Measurements from ENCODE around the gene NPC1. TPM values are rescaled to one million over a fixed set of nuclear protein-coding genes. Genes with fewer than 3 reads are reported as not detected.
"Not testable (repeated sequence)": the region's sequence is repeated elsewhere in the genome, so short reads cannot be mapped to it uniquely, and the experiment has no call there.

Gene NPC1
- total RNA-seq, 1 experiment from 2014 or later = 51.6 TPM

DNA sequence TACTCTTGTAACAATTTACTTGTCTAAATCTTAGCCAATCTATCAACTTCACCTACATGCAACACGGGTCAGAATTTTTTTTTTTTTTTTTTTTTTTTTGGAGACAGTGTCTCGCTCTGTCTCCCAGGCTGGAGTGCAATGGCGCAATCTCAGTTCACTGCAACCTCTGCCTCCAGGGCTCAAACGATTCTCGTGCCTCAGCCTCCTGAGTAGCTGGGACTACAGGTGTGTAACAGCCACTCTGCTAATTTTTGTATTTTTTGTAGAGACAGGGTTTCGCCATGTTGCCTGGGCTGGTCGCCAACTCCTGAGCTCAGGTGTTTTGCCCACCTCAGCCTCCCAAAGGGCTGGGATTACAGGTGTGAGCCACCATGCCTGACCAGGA is 26.8 kb upstream of the NPC1 start:
- BruUV-seq (replicated peaks); RAD21 ChIA-PET (ENCODE audit: low non-redundant PET in 1 of 2, low total read pairs in 2 of 2, uncharacterized antibody in 2 of 2, unreplicated experiment in 2 of 2); DNase-seq (ENCODE audit: low read depth, low spot score); H3K79me2 ChIP-seq (ENCODE audit: insufficient read depth, low read length); POLR2A ChIA-PET; intact Hi-C loops (cut with micrococcal nuclease); H3K27ac ChIP-seq (ENCODE audit: low read depth, low read length); H3K9ac ChIP-seq (ENCODE audit: low read length); H3K9me3 ChIP-seq (ENCODE audit: control insufficient read depth in 1 of 2, insufficient read depth in 1 of 2, low read depth in 1 of 2, low read length in 2 of 2); H2AFZ ChIP-seq (ENCODE audit: low read depth, low read length, poor library complexity, severe bottlenecking); H3K4me1 ChIP-seq (ENCODE audit: control insufficient read depth in 1 of 2, insufficient read depth in 2 of 2, low read length in 2 of 2); H3K9me2 ChIP-seq (ENCODE audit: insufficient read depth); H3K4me3 ChIP-seq (replicated peaks in 1 of 2; ENCODE audit: low read depth in 1 of 2, low read length in 2 of 2); H3K4me2 ChIP-seq (ENCODE audit: low read length); H3K36me3 ChIP-seq (ENCODE audit: control insufficient read depth in 1 of 2, insufficient read depth in 2 of 2, low read length in 2 of 2); ATAC-seq; H4K20me1 ChIP-seq (ENCODE audit: insufficient read depth); H3K27me3 ChIP-seq (ENCODE audit: insufficient read depth, low read length): not testable (repeated sequence)
- CTCF ChIA-PET = interaction anchor here (0.6 to 1.1 kb wide), 3 partner anchors 9 to 254 kb away, joined by 4 to 5 read pairs (median 4); no protein-coding TSS in a partner anchor

DNA sequence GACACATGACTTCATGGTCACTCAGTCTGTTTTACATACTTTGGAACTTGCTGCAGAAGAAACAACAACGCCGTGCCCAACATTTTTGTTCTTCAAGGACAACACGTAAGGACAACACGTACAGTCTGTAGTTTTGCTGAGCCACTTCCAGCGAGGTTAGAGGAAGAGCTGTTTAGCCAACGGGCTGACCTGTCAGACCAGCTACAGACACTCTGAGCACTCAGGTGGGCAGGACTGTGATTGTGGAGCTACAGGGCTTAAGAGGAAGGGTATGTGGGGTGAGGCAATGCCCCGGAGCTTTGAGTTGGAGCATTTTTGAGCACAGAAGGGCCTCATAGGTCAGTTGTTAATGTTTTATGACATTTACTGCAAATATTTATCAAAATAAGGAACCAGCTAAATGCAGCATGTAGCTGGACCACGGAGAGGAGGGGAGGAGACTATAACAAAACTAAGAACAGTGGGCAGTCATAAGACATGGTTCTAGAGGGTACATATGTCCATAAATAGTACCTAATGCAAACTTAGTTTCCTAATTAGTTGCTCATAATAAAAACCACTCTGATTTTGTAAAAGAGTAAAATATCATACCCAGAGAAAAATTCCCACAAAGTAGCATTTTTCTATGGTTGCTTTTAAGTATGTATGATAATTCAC is 26.3 kb upstream of the NPC1 start:
- H3K4me1 ChIP-seq (ENCODE audit: control insufficient read depth in 1 of 2, insufficient read depth in 2 of 2, low read length in 2 of 2) = no peaks in the 10 kb centered on the region
- ChIA-PET RAD21 (ENCODE audit: low non-redundant PET in 1 of 2, low total read pairs in 2 of 2, uncharacterized antibody in 2 of 2, unreplicated experiment in 2 of 2) (no interaction called here), CTCF (interaction anchor here (0.6 to 1.1 kb wide), 4 partner anchors 10 to 255 kb away, joined by 3 to 5 read pairs (median 4); no protein-coding TSS in a partner anchor), POLR2A (no interaction called here)
- H3K27ac ChIP-seq (ENCODE audit: low read depth, low read length) = no peak overlapping the region
- no peak overlapping the region for H2AFZ ChIP-seq (ENCODE audit: low read depth, low read length, poor library complexity, severe bottlenecking)
- no TSS peak for BruUV-seq (replicated peaks)
- intact Hi-C loops (cut with micrococcal nuclease) = no loop called here
- no peak overlapping the region for H3K9ac ChIP-seq (ENCODE audit: low read length)
- no peak for ATAC-seq
- H3K4me3 ChIP-seq (replicated peaks in 1 of 2; ENCODE audit: low read depth in 1 of 2, low read length in 2 of 2) = no peak overlapping the region
- H4K20me1 ChIP-seq (ENCODE audit: insufficient read depth) = no peaks in the 10 kb centered on the region
- H3K36me3 ChIP-seq (ENCODE audit: control insufficient read depth in 1 of 2, insufficient read depth in 2 of 2, low read length in 2 of 2) = no peaks in the 10 kb centered on the region
- no peaks in the 10 kb centered on the region for H3K9me2 ChIP-seq (ENCODE audit: insufficient read depth)
- H3K27me3 ChIP-seq (ENCODE audit: insufficient read depth, low read length) = no peaks in the 10 kb centered on the region
- H3K79me2 ChIP-seq (ENCODE audit: insufficient read depth, low read length) = no peaks in the 10 kb centered on the region
- no peak for DNase-seq (ENCODE audit: low read depth, low spot score)
- H3K4me2 ChIP-seq (ENCODE audit: low read length) = no peak overlapping the region
- no peaks in the 10 kb centered on the region for H3K9me3 ChIP-seq (ENCODE audit: control insufficient read depth in 1 of 2, insufficient read depth in 1 of 2, low read depth in 1 of 2, low read length in 2 of 2)
- TF ChIP-seq, protein P1, sequence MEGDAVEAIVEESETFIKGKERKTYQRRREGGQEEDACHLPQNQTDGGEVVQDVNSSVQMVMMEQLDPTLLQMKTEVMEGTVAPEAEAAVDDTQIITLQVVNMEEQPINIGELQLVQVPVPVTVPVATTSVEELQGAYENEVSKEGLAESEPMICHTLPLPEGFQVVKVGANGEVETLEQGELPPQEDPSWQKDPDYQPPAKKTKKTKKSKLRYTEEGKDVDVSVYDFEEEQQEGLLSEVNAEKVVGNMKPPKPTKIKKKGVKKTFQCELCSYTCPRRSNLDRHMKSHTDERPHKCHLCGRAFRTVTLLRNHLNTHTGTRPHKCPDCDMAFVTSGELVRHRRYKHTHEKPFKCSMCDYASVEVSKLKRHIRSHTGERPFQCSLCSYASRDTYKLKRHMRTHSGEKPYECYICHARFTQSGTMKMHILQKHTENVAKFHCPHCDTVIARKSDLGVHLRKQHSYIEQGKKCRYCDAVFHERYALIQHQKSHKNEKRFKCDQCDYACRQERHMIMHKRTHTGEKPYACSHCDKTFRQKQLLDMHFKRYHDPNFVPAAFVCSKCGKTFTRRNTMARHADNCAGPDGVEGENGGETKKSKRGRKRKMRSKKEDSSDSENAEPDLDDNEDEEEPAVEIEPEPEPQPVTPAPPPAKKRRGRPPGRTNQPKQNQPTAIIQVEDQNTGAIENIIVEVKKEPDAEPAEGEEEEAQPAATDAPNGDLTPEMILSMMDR (IDR thresholded peaks at IDR 0.05 in 2 of 3, conservative IDR thresholded peaks at IDR 0.05 in 1 of 3; ENCODE audit: borderline replicate concordance in 1 of 3, insufficient read depth in 1 of 3, low read depth in 2 of 3, low read length in 2 of 3) = no peak
- TF ChIP-seq SP1 (IDR thresholded peaks at IDR 0.05; ENCODE audit: low read depth) (no peak), ZFX (IDR thresholded peaks at IDR 0.05) (no peak), TCF7L2 (IDR thresholded peaks at IDR 0.05; ENCODE audit: borderline replicate concordance, extremely low read depth, insufficient read depth, insufficient read length) (no peak), CEBPB (IDR thresholded peaks at IDR 0.05; ENCODE audit: low read depth) (no peak), EZH2phosphoT487 (IDR thresholded peaks at IDR 0.05; ENCODE audit: borderline replicate concordance) (no peak), RAD21 (IDR thresholded peaks at IDR 0.05; ENCODE audit: low read depth) (no peak), JUND (IDR thresholded peaks at IDR 0.05) (no peak), ZNF274 (IDR thresholded peaks at IDR 0.05; ENCODE audit: low read depth, low read length) (no peak), POLR2A (IDR thresholded peaks at IDR 0.05; ENCODE audit: borderline replicate concordance, extremely low read depth, insufficient read depth, insufficient read length) (no peak), FOSL1 (IDR thresholded peaks at IDR 0.05; ENCODE audit: low read depth) (no peak), EZH2 (IDR thresholded peaks at IDR 0.05) (no peak), ELF1 (IDR thresholded peaks at IDR 0.05; ENCODE audit: borderline replicate concordance, low read depth) (no peak)
- TF ChIP-seq, protein P2, sequence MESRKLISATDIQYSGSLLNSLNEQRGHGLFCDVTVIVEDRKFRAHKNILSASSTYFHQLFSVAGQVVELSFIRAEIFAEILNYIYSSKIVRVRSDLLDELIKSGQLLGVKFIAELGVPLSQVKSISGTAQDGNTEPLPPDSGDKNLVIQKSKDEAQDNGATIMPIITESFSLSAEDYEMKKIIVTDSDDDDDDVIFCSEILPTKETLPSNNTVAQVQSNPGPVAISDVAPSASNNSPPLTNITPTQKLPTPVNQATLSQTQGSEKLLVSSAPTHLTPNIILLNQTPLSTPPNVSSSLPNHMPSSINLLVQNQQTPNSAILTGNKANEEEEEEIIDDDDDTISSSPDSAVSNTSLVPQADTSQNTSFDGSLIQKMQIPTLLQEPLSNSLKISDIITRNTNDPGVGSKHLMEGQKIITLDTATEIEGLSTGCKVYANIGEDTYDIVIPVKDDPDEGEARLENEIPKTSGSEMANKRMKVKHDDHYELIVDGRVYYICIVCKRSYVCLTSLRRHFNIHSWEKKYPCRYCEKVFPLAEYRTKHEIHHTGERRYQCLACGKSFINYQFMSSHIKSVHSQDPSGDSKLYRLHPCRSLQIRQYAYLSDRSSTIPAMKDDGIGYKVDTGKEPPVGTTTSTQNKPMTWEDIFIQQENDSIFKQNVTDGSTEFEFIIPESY (IDR thresholded peaks at IDR 0.05; ENCODE audit: extremely low read depth, insufficient replicate concordance, low read length) = no peak
